GM23248 (cell line): Measurements from ENCODE around the gene THYN1.

Source experiments
- EZH2 ChIP-seq: fragments of 200-600 bp; sonication (generic); IDR thresholded peaks from 2 replicates; pipeline ENCODE4 v1.6.1; 2018; ENCODE audit warnings: antibody characterized with exemption, mild to moderate bottlenecking; ENCODE audit not compliant: insufficient read depth, poor library complexity, severe bottlenecking
- EZH2phosphoT487 ChIP-seq: fragments of 200-600 bp; sonication (generic); IDR thresholded peaks from 2 replicates; pipeline ENCODE4 v1.6.1; 2018; ENCODE audit warnings: antibody characterized with exemption, moderate library complexity, mild to moderate bottlenecking, low read depth; ENCODE audit not compliant: insufficient read depth

DNA sequence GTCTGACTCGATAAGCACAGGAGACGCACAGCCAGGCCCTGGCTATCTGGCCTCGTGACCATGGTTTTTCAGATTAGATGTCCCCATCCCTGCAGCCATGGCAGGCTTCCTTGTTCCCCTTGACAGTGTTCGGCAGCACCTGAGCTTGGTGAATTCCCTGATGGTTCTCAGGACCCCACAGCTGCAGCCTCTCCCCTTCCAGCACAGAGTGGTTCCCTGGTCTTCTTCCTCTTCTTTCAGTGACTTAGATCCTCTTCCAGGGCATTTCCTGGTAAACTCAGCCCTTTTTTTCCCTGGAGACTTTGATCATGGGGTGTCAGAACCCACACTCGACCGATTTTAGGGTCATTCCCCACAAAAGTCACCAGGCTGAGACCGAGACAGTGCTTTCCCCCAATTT, 37.5 kb upstream of the THYN1 start:
- no peak for TF ChIP-seq EZH2
- no peak for TF ChIP-seq EZH2phosphoT487
